Astrocyte (in vitro differentiated cells and primary cell): ENCODE measurements around the gene RPS3A.
"Not testable (repeated sequence)": the region's sequence is repeated elsewhere in the genome, so short reads cannot be mapped to it uniquely, and the experiment has no call there.

ENCODE experiments used
- EZH2 ChIP-seq: IDR thresholded peaks from 2 replicates; pipeline ENCODE4 v1.6.1; 2012; ENCODE audit warnings: mild to moderate bottlenecking, low read length, inconsistent platforms; ENCODE audit not compliant: insufficient read depth
- TF ChIP-seq, protein P1 (sequence below): IDR thresholded peaks from 2 replicates; pipeline ENCODE4 v1.5.1; 2011; ENCODE audit warnings: low read depth, mild to moderate bottlenecking, inconsistent platforms, low read length, moderate library complexity; ENCODE audit not compliant: insufficient read depth

GRCh38 chr4:151136048-151136447 lies 36.6 kb downstream of the RPS3A start:
- TF ChIP-seq, protein P1, sequence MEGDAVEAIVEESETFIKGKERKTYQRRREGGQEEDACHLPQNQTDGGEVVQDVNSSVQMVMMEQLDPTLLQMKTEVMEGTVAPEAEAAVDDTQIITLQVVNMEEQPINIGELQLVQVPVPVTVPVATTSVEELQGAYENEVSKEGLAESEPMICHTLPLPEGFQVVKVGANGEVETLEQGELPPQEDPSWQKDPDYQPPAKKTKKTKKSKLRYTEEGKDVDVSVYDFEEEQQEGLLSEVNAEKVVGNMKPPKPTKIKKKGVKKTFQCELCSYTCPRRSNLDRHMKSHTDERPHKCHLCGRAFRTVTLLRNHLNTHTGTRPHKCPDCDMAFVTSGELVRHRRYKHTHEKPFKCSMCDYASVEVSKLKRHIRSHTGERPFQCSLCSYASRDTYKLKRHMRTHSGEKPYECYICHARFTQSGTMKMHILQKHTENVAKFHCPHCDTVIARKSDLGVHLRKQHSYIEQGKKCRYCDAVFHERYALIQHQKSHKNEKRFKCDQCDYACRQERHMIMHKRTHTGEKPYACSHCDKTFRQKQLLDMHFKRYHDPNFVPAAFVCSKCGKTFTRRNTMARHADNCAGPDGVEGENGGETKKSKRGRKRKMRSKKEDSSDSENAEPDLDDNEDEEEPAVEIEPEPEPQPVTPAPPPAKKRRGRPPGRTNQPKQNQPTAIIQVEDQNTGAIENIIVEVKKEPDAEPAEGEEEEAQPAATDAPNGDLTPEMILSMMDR = not testable (repeated sequence)
- not testable (repeated sequence) for TF ChIP-seq EZH2
